ENCODE results near the gene CASR.

CASR gene

GRCh38 chr3:122186372-122186771 is 2.9 kb downstream of the CASR start:
- no peak overlapping the region for H2AK5ac ChIP-seq (ENCODE audit: low read length)
- no peak for DNase-seq
- no peak overlapping the region for H4K91ac ChIP-seq (ENCODE audit: low read depth, low read length)
- H3K27ac ChIP-seq (ENCODE audit: low read depth, low read length): no peak overlapping the region
- H3K23ac ChIP-seq (ENCODE audit: low read length): no peak overlapping the region
- no peaks in the 10 kb centered on the region for H3K79me1 ChIP-seq (ENCODE audit: low read length)
- H3K4me1 ChIP-seq (ENCODE audit: control insufficient read depth in 1 of 2, insufficient read depth in 2 of 2, low read length in 2 of 2): peaks cover 0 to 8% of the 10 kb centered on the region in 2 experiments
- H2BK5ac ChIP-seq (ENCODE audit: low read depth, low read length, poor library complexity): no peak overlapping the region
- no peaks in the 10 kb centered on the region for H3K79me2 ChIP-seq (ENCODE audit: control insufficient read depth, insufficient read depth, low read length, poor library complexity)
- no peak overlapping the region for H3K9ac ChIP-seq (ENCODE audit: low read length)
- H3K14ac ChIP-seq (ENCODE audit: low read length): no peak overlapping the region
- no peaks in the 10 kb centered on the region for H3K36me3 ChIP-seq (ENCODE audit: control insufficient read depth in 1 of 2, insufficient read depth in 2 of 2, low read length in 2 of 2)
- H3K4ac ChIP-seq (ENCODE audit: low read depth, low read length): no peak overlapping the region
- H3K4me2 ChIP-seq (ENCODE audit: low read length): no peak overlapping the region
- H3K18ac ChIP-seq (ENCODE audit: low read length): no peak overlapping the region
- H2AFZ ChIP-seq (ENCODE audit: insufficient read depth, low read length, poor library complexity): no peak overlapping the region
- H3K27me3 ChIP-seq (ENCODE audit: insufficient read depth, low read length): peaks cover 31% of the 10 kb centered on the region
- no peak overlapping the region for H4K8ac ChIP-seq (ENCODE audit: low read depth, low read length)
- no peak overlapping the region for H2BK12ac ChIP-seq (ENCODE audit: low read length)
- H3K4me3 ChIP-seq (ENCODE audit: low read depth, low read length): no peak overlapping the region
- no peak overlapping the region for H2BK120ac ChIP-seq (ENCODE audit: insufficient read depth, low read length, poor library complexity)
- H4K12ac ChIP-seq (ENCODE audit: low read depth, low read length): no peak overlapping the region
- no CpG with 5 or more reads among the region's 2 CpGs for WGBS (ENCODE audit: extremely low coverage, insufficient coverage, insufficient read length)
- H3K9me3 ChIP-seq (ENCODE audit: insufficient read depth, low read depth, low read length): no peaks in the 10 kb centered on the region

DNA sequence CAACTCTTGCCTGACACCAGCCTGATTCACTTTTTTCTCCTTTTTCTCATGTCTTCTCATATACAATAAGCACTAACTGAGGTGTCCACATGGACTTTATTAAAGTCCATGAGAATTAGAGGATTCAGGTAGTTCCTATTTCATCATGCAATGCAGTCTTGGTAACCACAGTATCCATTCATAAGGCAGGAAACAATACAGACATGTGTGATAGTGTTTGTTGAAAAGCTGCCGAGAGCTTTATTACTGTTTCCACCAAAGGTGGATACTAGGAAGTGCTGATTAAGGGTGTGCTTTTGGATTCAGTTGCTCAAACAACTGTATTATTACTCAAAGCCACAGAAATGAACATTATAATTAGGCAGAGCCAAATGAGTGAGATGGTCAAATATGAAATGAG is 5.3 kb downstream of the CASR start:
- Histone ChIP-seq H3K36me3 (ENCODE audit: control insufficient read depth in 1 of 2, insufficient read depth in 2 of 2, low read length in 2 of 2) (no peaks in the 10 kb centered on the region), H3K4me2 (ENCODE audit: low read length) (no peak overlapping the region), H2BK120ac (ENCODE audit: insufficient read depth, low read length, poor library complexity) (no peak overlapping the region)

DNA sequence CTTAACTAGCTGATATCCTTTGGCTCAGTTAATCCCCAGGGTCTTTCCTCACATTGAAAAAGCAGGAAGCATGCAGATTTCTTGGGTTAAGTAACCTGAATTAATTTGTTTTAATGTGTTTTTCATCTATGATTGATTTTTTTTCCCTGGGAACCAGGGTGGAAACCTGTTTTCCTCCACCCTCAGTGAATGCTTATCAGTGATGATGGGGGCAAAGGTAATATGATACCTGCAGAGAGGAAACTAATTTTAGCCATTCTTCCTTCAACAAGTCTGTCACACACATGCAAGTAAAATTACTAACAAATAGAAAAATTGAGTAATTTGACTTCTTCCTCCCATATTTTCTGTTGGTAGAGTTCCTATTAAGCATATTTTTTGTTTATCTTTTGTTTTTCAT is 5.9 kb downstream of the CASR start:
- Histone ChIP-seq H2AFZ (ENCODE audit: insufficient read depth, low read length, poor library complexity) (no peak overlapping the region), H2BK5ac (ENCODE audit: low read depth, low read length, poor library complexity) (no peak overlapping the region), H4K91ac (ENCODE audit: low read depth, low read length) (no peak overlapping the region), H2AK5ac (ENCODE audit: low read length) (no peak overlapping the region), H3K9me3 (ENCODE audit: insufficient read depth, low read depth, low read length) (no peaks in the 10 kb centered on the region), H3K18ac (ENCODE audit: low read length) (no peak overlapping the region), H3K9ac (ENCODE audit: low read length) (no peak overlapping the region), H3K79me1 (ENCODE audit: low read length) (no peaks in the 10 kb centered on the region), H3K4me2 (ENCODE audit: low read length) (no peak overlapping the region), H2BK12ac (ENCODE audit: low read length) (no peak overlapping the region), H3K27me3 (ENCODE audit: insufficient read depth, low read length) (peaks cover 12% of the 10 kb centered on the region), H3K27ac (ENCODE audit: low read depth, low read length) (no peak overlapping the region), H3K36me3 (ENCODE audit: control insufficient read depth in 1 of 2, insufficient read depth in 2 of 2, low read length in 2 of 2) (no peaks in the 10 kb centered on the region), H3K79me2 (ENCODE audit: control insufficient read depth, insufficient read depth, low read length, poor library complexity) (no peaks in the 10 kb centered on the region), H2BK120ac (ENCODE audit: insufficient read depth, low read length, poor library complexity) (no peak overlapping the region), H4K8ac (ENCODE audit: low read depth, low read length) (no peak overlapping the region), H4K12ac (ENCODE audit: low read depth, low read length) (no peak overlapping the region), H3K4me3 (ENCODE audit: low read depth, low read length) (no peak overlapping the region), H3K23ac (ENCODE audit: low read length) (no peak overlapping the region), H3K4ac (ENCODE audit: low read depth, low read length) (no peak overlapping the region), H3K4me1 (ENCODE audit: control insufficient read depth in 1 of 2, insufficient read depth in 2 of 2, low read length in 2 of 2) (peaks cover 0 to under 1% of the 10 kb centered on the region in 2 experiments), H3K14ac (ENCODE audit: low read length) (no peak overlapping the region)
- no peak for DNase-seq

More for the DNA sequence above, 5.3 kb downstream of the CASR start:
- H2AFZ ChIP-seq (ENCODE audit: insufficient read depth, low read length, poor library complexity): no peak overlapping the region
- H3K27ac ChIP-seq (ENCODE audit: low read depth, low read length): no peak overlapping the region
- H3K79me1 ChIP-seq (ENCODE audit: low read length): no peaks in the 10 kb centered on the region
- H3K4me3 ChIP-seq (ENCODE audit: low read depth, low read length): no peak overlapping the region
- H2BK5ac ChIP-seq (ENCODE audit: low read depth, low read length, poor library complexity): no peak overlapping the region
- peaks cover 0 to 5% of the 10 kb centered on the region in 2 experiments for H3K4me1 ChIP-seq (ENCODE audit: control insufficient read depth in 1 of 2, insufficient read depth in 2 of 2, low read length in 2 of 2)
- no peak overlapping the region for H4K8ac ChIP-seq (ENCODE audit: low read depth, low read length)
- H3K14ac ChIP-seq (ENCODE audit: low read length): no peak overlapping the region
- H2AK5ac ChIP-seq (ENCODE audit: low read length): no peak overlapping the region
- H3K79me2 ChIP-seq (ENCODE audit: control insufficient read depth, insufficient read depth, low read length, poor library complexity): no peaks in the 10 kb centered on the region
- no peak overlapping the region for H3K23ac ChIP-seq (ENCODE audit: low read length)
- H3K27me3 ChIP-seq (ENCODE audit: insufficient read depth, low read length): peaks cover 18% of the 10 kb centered on the region
- no peak overlapping the region for H4K91ac ChIP-seq (ENCODE audit: low read depth, low read length)
- H3K9me3 ChIP-seq (ENCODE audit: insufficient read depth, low read depth, low read length): no peaks in the 10 kb centered on the region
- no CpG with 5 or more reads among the region's 1 CpG for WGBS (ENCODE audit: extremely low coverage, insufficient coverage, insufficient read length)
- H3K18ac ChIP-seq (ENCODE audit: low read length): no peak overlapping the region
- no peak overlapping the region for H4K12ac ChIP-seq (ENCODE audit: low read depth, low read length)
- no peak overlapping the region for H3K9ac ChIP-seq (ENCODE audit: low read length)
- no peak overlapping the region for H3K4ac ChIP-seq (ENCODE audit: low read depth, low read length)
- no peak for DNase-seq
- H2BK12ac ChIP-seq (ENCODE audit: low read length): no peak overlapping the region

DNA sequence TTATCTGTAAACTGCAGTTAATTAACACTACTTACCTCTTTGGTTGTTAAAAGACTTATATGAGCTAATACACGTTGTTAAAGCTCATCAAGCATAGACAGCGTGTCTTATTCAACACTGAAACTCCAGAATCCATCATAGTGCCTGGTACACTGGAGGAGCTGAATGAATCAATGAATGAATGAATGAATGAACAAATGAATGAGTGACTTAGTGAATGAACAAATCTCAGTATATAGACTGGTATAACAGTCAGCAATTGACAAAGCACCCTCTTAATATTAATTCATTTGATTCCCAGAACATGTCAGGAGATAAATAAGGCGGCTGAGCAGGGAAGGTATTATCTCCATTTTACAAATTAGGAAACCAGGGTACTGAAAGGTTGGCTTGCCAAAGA is 7.1 kb downstream of the CASR start:
- no peak overlapping the region for H3K4ac ChIP-seq (ENCODE audit: low read depth, low read length)

More for the DNA sequence above, 7.1 kb downstream of the CASR start:
- WGBS (ENCODE audit: extremely low coverage, insufficient coverage, insufficient read length): no CpG with 5 or more reads among the region's 3 CpGs
- Histone ChIP-seq H3K9me3 (ENCODE audit: insufficient read depth, low read depth, low read length) (no peaks in the 10 kb centered on the region), H4K91ac (ENCODE audit: low read depth, low read length) (no peak overlapping the region), H3K4me2 (ENCODE audit: low read length) (no peak overlapping the region), H3K27ac (ENCODE audit: low read depth, low read length) (no peak overlapping the region), H3K27me3 (ENCODE audit: insufficient read depth, low read length) (peaks cover 2% of the 10 kb centered on the region), H3K36me3 (ENCODE audit: control insufficient read depth in 1 of 2, insufficient read depth in 2 of 2, low read length in 2 of 2) (no peaks in the 10 kb centered on the region), H4K12ac (ENCODE audit: low read depth, low read length) (no peak overlapping the region), H3K18ac (ENCODE audit: low read length) (no peak overlapping the region), H2BK5ac (ENCODE audit: low read depth, low read length, poor library complexity) (no peak overlapping the region), H2AK5ac (ENCODE audit: low read length) (no peak overlapping the region), H3K79me1 (ENCODE audit: low read length) (no peaks in the 10 kb centered on the region), H2BK12ac (ENCODE audit: low read length) (no peak overlapping the region), H3K9ac (ENCODE audit: low read length) (no peak overlapping the region), H4K8ac (ENCODE audit: low read depth, low read length) (no peak overlapping the region), H3K79me2 (ENCODE audit: control insufficient read depth, insufficient read depth, low read length, poor library complexity) (no peaks in the 10 kb centered on the region), H2AFZ (ENCODE audit: insufficient read depth, low read length, poor library complexity) (no peak overlapping the region), H3K14ac (ENCODE audit: low read length) (no peak overlapping the region), H2BK120ac (ENCODE audit: insufficient read depth, low read length, poor library complexity) (no peak overlapping the region), H3K4me1 (ENCODE audit: control insufficient read depth in 1 of 2, insufficient read depth in 2 of 2, low read length in 2 of 2) (no peaks in the 10 kb centered on the region), H3K23ac (ENCODE audit: low read length) (no peak overlapping the region), H3K4me3 (ENCODE audit: low read depth, low read length) (no peak overlapping the region)
- DNase-seq: no peak

Measured in trophoblast cell (in vitro differentiated cells and primary cell).